ENCODE data around the gene WNT9A. TPM values are rescaled to one million over a fixed set of nuclear protein-coding genes. Genes with fewer than 3 reads are reported as not detected.

Gene WNT9A
- total and polyA plus RNA-seq, 9 of the 15 experiments (the other 6 are each of a cell fraction or from before 2014, with no cell fraction given) = 0.04 to 0.17 (median 0.10) TPM; not detected in 4

- in situ Hi-C loops (cut with MboI) = no loop called here
- ChIA-PET POLR2A (interaction anchor here (0.5 to 1.0 kb wide), 4 partner anchors 11 to 158 kb away, joined by 3 to 4 read pairs (median 4); no protein-coding TSS in a partner anchor), CTCF (ENCODE audit: low intra/inter-chr PET ratio) (no interaction called here)
- TF ChIP-seq HNRNPUL1 (IDR thresholded peaks at IDR 0.05; ENCODE audit: low read length) (no peak), TFAP4 (CRISPR knock-in tag; IDR thresholded peaks at IDR 0.05; ENCODE audit: borderline replicate concordance) (peak; percentile 30; the same call in 1 of the 2 replicates)
- Histone ChIP-seq H3K4me2 (ENCODE audit: insufficient read depth, low read length) (no peak overlapping the region), H3K9me1 (ENCODE audit: control insufficient read depth, insufficient read depth, low read length) (peaks cover 5% of the 10 kb centered on the region), H3K9ac (ENCODE audit: insufficient read depth in 1 of 2, low read depth in 2 of 2, low read length in 2 of 2) (no peak overlapping the region), H4K20me1 (replicated peaks; ENCODE audit: control insufficient read depth, insufficient read depth, low read length) (no peaks in the 10 kb centered on the region), H2AFZ (ENCODE audit: low read depth, low read length) (no peak overlapping the region), H3K36me3 (ENCODE audit: control insufficient read depth, insufficient read depth, low read length) (no peaks in the 10 kb centered on the region), H3K4me3 (no peak overlapping the region), H3K9me3 (replicated peaks; ENCODE audit: control insufficient read depth, insufficient read depth, low read depth, low read length) (no peaks in the 10 kb centered on the region), H3K27ac (ENCODE audit: extremely low read depth, low read depth, low read length) (no peak overlapping the region), H3K27me3 (ENCODE audit: control insufficient read depth in 2 of 2, insufficient read depth in 2 of 2, low read length in 2 of 2) (peaks cover 0 to 31% of the 10 kb centered on the region in 2 experiments; a peak in 2 of 5 replicates), H3K79me2 (ENCODE audit: control insufficient read depth, insufficient read depth, low read length) (no peaks in the 10 kb centered on the region), H3K4me1 (replicated peaks in 1 of 2; ENCODE audit: control insufficient read depth in 2 of 2, insufficient read depth in 2 of 2, low read length in 2 of 2) (peaks cover 0 to 38% of the 10 kb centered on the region in 2 experiments; a peak in 3 of 5 replicates)
- 21% methylated on average over 9 of the region's 9 CpGs for WGBS (ENCODE audit: insufficient coverage, low coverage, missing lambda C conversion rate)
- intact Hi-C loops (cut with micrococcal nuclease) = no loop called here
- no peak for FAIRE-seq
- BruUV-seq (replicated peaks) = no TSS peak
- DNase-seq (ENCODE audit: extremely low read depth in 1 of 4, low spot score in 3 of 4) = no peak
- no peak for ATAC-seq
Observed at GRCh38 chr1:227896710-227897655, 50.7 kb downstream of the WNT9A start.
